ENCODE results near the gene WNK3. TPM values are rescaled to one million over a fixed set of nuclear protein-coding genes. Genes with fewer than 3 reads are reported as not detected.

WNK3 gene
- 2.4 and 3.2 TPM in 2 replicates for total RNA-seq

DNA sequence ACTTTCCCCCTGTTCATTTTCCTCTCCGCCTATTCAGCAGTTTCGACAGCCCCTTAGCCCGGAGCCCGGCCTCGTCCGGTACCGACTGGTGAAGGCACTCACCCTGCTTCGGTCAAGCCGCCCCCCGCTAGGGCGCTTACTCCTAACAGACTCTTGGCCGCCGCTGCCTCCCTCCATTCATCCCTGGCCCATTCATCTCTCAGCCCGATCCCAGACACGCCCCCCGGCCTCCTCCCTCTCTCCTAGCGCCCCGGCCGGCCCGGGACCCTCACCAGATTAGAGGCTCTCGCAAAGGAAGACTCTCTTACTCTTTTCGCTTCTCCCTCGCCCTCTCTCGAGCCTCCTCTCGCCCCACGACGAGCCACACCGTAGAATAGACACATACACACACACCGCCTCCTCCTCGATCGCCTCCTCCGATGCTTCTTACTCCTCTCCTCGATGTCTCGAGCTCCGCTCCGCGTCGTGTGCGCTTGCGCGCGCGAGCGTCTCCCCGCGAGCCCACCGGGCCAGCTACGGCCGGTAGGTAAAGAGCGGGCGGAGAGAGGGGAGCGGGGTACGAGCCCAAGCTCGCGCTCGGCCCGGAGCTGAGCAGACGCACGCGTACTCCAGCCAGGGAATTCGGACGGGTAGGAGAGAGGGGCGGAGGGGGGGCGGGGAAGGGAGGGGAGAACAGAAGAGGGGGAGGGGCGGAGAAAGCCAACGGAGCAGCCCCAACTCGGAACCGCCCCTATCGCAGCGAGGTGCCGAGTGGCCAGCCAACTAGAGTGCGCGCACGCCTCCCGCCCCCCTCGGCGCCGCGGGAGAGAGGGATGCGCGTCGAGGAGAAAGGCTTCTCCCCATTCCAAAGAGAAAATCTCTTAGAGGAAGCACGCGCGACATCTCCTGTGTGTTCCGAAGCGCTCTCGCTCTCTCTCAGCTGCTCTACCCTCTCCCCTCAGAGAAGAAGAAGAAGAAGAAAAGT lies at the start of gene WNK3:
TSS of gene WNK3 (minus strand) at position 633 of the 964 bp plus-strand sequence.

DNA sequence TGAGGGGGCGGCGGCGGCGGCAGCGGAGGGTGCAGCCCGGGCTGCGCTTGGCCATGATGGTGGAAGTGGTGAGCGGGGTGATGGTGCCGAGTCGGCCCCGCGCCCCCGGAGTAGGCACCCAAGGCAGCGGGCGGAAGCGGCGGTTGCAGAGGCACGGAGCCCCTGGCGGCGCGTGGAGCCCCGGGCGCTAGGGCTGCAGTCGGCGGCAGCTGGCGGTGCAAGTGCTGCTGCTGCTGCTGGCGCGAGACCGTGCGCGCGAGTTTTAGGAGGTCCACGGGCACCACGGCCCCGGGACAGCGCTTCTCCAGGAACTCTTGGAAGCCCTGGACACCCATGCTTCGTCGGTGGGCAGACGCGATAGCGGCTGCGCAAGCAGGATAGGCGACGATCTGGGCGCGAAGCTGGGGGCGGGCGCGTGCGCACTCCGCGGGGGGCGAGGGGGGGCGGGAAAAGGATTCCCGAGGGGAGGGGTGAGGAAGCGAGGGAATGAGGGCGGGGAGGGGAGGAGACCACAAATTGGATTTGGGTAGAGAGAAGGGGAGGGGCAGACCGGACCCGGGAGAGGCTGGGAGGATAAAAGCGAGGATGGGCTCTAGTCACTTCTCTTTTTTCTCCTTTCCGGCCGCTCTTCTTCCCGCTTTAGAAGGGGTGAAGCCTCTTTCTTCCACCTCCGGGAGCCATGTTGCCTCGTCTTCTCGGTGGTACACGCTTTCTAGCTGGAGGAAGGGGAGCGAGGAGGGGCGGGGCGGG lies 174.8 kb downstream of the WNK3 start, which contains the start of gene FAM120C:
TSS of gene FAM120C (minus strand) at position 391 of the 750 bp plus-strand sequence. CDS start at position 335, 56 bp downstream.

Other genes starting within 250 kb of the WNK3 start
- 4.2 and 6.5 TPM in 2 replicates for gene FAM120C, start 174.8 kb downstream of the WNK3 start, total RNA-seq
- gene TSR2, start 82.4 kb upstream of the WNK3 start, total RNA-seq = 10.4 and 12.5 TPM in 2 replicates
- gene FGD1, start 138.2 kb upstream of the WNK3 start, total RNA-seq = 3.3 and 9.5 TPM in 2 replicates
- gene GNL3L, start 172.2 kb upstream of the WNK3 start, total RNA-seq = 28.8 and 44.8 TPM in 2 replicates